Measurements from ENCODE around the gene HSPA6.

- TF ChIP-seq RAD21 (IDR thresholded peaks at IDR 0.05; ENCODE audit: low read depth) (no peak), TCF12 (IDR thresholded peaks at IDR 0.05; ENCODE audit: low read depth) (no peak), REST (IDR thresholded peaks at IDR 0.05; ENCODE audit: low read depth) (no peak), CREB1 (IDR thresholded peaks at IDR 0.05; ENCODE audit: low read depth) (no peak), USF1 (IDR thresholded peaks at IDR 0.05) (no peak), YY1 (IDR thresholded peaks at IDR 0.05; ENCODE audit: low read depth) (no peak), TAF1 (IDR thresholded peaks at IDR 0.05; ENCODE audit: low read depth) (no peak)
Observed at GRCh38 chr1:161549652-161550051, 25.3 kb downstream of the HSPA6 start, which contains the start of gene FCGR3A.
